ENCODE results near the gene GPX3. TPM values are rescaled to one million over a fixed set of nuclear protein-coding genes. Genes with fewer than 3 reads are reported as not detected.

The GPX3 gene
- total and polyA plus RNA-seq, 2 of the 13 experiments (the other 11 are each of a cell fraction or from before 2014, with no cell fraction given), result 33.8 to 1,892 TPM

DNA sequence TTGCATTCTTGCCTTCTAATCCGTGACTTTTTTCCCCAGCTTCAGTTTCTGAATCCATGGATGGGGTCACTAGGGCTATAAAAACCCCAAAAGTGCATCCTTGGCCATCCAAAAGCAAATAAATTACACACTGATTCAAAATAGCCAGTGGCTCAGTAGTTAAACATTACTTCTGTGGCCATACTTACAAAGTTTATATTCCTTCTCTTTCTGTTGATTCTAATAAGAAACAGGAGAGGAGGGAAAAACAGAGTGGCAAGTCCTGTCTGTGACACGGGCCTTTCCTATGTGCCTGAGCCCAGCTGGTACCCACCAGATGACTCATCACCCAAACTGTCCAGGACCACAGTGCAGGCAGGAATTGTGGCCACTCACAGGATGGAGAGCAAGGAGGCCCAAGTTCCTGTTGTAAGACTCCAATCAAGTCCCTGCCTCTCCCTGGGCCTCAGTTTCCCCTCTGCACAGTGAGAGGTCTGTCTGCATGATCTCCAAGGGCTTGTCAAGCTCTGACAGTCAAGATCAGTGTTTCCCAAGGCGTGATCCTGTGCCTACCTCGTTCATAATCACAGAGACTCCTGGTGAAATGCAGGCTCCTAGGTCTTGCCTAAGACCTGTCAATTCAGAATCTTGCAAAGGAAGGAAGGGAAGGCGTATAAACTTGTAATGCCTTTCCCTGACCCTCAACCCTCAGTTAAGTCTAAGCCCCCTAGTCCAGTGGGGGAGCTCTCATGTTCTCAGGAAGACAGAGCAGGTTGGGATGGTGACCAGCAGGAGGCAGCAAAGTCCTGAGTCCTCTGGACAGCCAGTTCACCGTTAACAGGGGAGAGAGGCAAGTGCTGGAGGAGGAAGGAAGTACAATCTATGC lies 30.9 kb downstream of the GPX3 start (continued):
- TF ChIP-seq ZMAT3 (CRISPR knock-in tag; conservative IDR thresholded peaks at IDR 0.05) (no peak), AHR (CRISPR knock-in tag; IDR thresholded peaks at IDR 0.05) (peak; percentile 47; the same call in 1 of the 2 replicates), ZNF136 (CRISPR knock-in tag; IDR thresholded peaks at IDR 0.05; ENCODE audit: low read depth) (no peak), SMAD9 (CRISPR knock-in tag; IDR thresholded peaks at IDR 0.05) (no peak), ZNF660 (CRISPR knock-in tag; IDR thresholded peaks at IDR 0.05; ENCODE audit: borderline replicate concordance, low read depth) (no peak), ARNT (IDR thresholded peaks at IDR 0.05) (no peak), ZNF232 (CRISPR knock-in tag; IDR thresholded peaks at IDR 0.05; ENCODE audit: borderline replicate concordance) (no peak), MAF1 (CRISPR knock-in tag; IDR thresholded peaks at IDR 0.05; ENCODE audit: borderline replicate concordance) (no peak), ZNF720 (CRISPR knock-in tag; IDR thresholded peaks at IDR 0.05) (no peak), PPARG (CRISPR knock-in tag; conservative IDR thresholded peaks at IDR 0.05) (no peak), RAD21 (CRISPR knock-in tag; IDR thresholded peaks at IDR 0.05) (peak; percentile 83), PCBP1 (IDR thresholded peaks at IDR 0.05; ENCODE audit: borderline replicate concordance, low read depth, low read length) (no peak), POLR2A (IDR thresholded peaks at IDR 0.05; ENCODE audit: insufficient read depth in 1 of 2, low read depth in 2 of 2, low read length in 2 of 2) (no peak), MIER3 (CRISPR knock-in tag; IDR thresholded peaks at IDR 0.05; ENCODE audit: borderline replicate concordance) (0 out of 2 replicates have a peak, but pooled peaks have one; percentile 19), ETV5 (CRISPR knock-in tag; IDR thresholded peaks at IDR 0.05; ENCODE audit: borderline replicate concordance) (0 out of 2 replicates have a peak, but pooled peaks have one; percentile 6), ZNF678 (CRISPR knock-in tag; IDR thresholded peaks at IDR 0.05) (no peak), SP4 (CRISPR knock-in tag; IDR thresholded peaks at IDR 0.05) (no peak), TOPORS (CRISPR knock-in tag; IDR thresholded peaks at IDR 0.05) (no peak)
- TF ChIP-seq, protein P1, sequence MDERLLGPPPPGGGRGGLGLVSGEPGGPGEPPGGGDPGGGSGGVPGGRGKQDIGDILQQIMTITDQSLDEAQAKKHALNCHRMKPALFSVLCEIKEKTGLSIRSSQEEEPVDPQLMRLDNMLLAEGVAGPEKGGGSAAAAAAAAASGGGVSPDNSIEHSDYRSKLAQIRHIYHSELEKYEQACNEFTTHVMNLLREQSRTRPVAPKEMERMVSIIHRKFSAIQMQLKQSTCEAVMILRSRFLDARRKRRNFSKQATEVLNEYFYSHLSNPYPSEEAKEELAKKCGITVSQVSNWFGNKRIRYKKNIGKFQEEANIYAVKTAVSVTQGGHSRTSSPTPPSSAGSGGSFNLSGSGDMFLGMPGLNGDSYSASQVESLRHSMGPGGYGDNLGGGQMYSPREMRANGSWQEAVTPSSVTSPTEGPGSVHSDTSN (CRISPR knock-in tag; IDR thresholded peaks at IDR 0.05), result no peak
- TF ChIP-seq, protein P2, sequence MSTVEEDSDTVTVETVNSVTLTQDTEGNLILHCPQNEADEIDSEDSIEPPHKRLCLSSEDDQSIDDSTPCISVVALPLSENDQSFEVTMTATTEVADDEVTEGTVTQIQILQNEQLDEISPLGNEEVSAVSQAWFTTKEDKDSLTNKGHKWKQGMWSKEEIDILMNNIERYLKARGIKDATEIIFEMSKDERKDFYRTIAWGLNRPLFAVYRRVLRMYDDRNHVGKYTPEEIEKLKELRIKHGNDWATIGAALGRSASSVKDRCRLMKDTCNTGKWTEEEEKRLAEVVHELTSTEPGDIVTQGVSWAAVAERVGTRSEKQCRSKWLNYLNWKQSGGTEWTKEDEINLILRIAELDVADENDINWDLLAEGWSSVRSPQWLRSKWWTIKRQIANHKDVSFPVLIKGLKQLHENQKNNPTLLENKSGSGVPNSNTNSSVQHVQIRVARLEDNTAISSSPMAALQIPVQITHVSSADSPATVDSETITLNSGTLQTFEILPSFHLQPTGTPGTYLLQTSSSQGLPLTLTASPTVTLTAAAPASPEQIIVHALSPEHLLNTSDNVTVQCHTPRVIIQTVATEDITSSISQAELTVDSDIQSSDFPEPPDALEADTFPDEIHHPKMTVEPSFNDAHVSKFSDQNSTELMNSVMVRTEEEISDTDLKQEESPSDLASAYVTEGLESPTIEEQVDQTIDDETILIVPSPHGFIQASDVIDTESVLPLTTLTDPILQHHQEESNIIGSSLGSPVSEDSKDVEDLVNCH (CRISPR knock-in tag; IDR thresholded peaks at IDR 0.05), result no peak
- TF ChIP-seq, protein P3, sequence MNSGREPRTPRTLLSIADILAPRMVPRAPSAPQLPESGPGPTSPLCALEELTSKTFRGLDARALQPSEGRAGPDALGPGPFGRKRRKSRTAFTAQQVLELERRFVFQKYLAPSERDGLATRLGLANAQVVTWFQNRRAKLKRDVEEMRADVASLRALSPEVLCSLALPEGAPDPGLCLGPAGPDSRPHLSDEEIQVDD (CRISPR knock-in tag; IDR thresholded peaks at IDR 0.05; ENCODE audit: borderline replicate concordance), result no peak
- TF ChIP-seq, protein P4, sequence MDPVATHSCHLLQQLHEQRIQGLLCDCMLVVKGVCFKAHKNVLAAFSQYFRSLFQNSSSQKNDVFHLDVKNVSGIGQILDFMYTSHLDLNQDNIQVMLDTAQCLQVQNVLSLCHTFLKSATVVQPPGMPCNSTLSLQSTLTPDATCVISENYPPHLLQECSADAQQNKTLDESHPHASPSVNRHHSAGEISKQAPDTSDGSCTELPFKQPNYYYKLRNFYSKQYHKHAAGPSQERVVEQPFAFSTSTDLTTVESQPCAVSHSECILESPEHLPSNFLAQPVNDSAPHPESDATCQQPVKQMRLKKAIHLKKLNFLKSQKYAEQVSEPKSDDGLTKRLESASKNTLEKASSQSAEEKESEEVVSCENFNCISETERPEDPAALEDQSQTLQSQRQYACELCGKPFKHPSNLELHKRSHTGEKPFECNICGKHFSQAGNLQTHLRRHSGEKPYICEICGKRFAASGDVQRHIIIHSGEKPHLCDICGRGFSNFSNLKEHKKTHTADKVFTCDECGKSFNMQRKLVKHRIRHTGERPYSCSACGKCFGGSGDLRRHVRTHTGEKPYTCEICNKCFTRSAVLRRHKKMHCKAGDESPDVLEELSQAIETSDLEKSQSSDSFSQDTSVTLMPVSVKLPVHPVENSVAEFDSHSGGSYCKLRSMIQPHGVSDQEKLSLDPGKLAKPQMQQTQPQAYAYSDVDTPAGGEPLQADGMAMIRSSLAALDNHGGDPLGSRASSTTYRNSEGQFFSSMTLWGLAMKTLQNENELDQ (CRISPR knock-in tag; IDR thresholded peaks at IDR 0.05; ENCODE audit: borderline replicate concordance), result no peak
